Duodenal mucosa (tissue), 2 donors: ENCODE results near the gene C20orf96.
"Not testable (repeated sequence)": the region's sequence is repeated elsewhere in the genome, so short reads cannot be mapped to it uniquely, and the experiment has no call there.

Experiments
- H3K27ac ChIP-seq: one replicate; pipeline ENCODE4 v1.7.0; 2013; ENCODE audit warnings: low read depth, low read length
- H3K27me3 ChIP-seq, 2 donors: one replicate each; pipeline ENCODE4 v1.7.0; 2013; ENCODE audit warnings: low read length in 2 of 2, control low read depth in 1 of 2; ENCODE audit not compliant: insufficient read depth in 2 of 2, control insufficient read depth in 1 of 2
- H3K36me3 ChIP-seq, 2 donors: one replicate each; pipeline ENCODE4 v1.7.0; 2013; ENCODE audit warnings: low read length in 2 of 2, control low read depth in 1 of 2; ENCODE audit not compliant: insufficient read depth in 2 of 2, control insufficient read depth in 1 of 2
- H3K4me1 ChIP-seq, 2 donors: one replicate each; pipeline ENCODE4 v1.7.0; 2013; ENCODE audit warnings: low read length in 2 of 2, control low read depth in 1 of 2; ENCODE audit not compliant: insufficient read depth in 2 of 2, control insufficient read depth in 1 of 2
- H3K4me3 ChIP-seq, 2 donors: one replicate each; pipeline ENCODE4 v1.7.0; 2013; ENCODE audit warnings: low read length in 2 of 2, low read depth in 1 of 2
- H3K9ac ChIP-seq, 2 donors: one replicate each; pipeline ENCODE4 v1.7.0; 2013; ENCODE audit warnings: low read length in 2 of 2, low read depth in 1 of 2
- H3K9me3 ChIP-seq, 2 donors: one replicate each; pipeline ENCODE4 v1.7.0; 2013; ENCODE audit warnings: low read length in 2 of 2, control low read depth in 1 of 2; ENCODE audit not compliant: control insufficient read depth in 1 of 2

The C20orf96 gene

DNA sequence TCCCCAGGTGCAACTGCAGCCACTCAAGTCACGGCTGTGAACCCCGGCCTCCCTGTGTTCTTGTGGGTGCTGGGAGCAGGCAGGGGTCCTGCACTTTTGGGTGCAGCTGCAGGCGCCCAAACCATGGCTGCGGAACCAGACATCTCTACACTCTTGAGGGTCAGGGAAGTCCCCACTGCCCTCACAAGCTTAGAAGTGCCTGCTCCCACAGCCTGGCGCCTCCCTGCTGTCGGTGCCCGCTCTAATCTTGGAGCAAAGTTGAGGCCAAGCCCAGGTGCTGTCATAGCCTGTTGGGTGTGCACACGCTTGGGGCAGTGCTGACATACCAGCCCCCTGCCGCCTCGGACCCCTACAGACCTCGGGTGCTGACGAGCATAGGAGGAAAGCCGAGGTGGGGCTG, 26.8 kb downstream of the C20orf96 start:
- no peaks in the 10 kb centered on the region for H3K36me3 ChIP-seq
- peaks cover 0 to 9% of the 10 kb centered on the region in 2 donors for H3K27me3 ChIP-seq

DNA sequence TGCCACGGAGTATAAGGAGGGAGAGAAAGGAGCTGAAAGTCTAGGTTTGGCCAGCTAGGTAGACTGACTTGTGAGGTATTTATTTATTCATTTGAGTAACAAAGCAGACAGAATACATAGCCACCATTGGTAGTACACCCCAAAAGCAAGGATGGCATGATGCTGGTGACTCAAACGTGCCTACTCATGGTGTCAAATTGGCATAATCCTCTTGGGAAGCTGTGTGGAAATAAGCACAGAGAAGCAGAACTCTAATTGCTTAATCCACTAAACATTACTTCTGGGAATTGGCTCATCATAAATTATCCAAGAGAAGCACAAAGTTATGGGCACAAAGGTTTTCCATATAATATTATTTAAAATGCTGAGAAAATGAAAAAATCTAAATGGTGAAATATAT, 30.6 kb downstream of the C20orf96 start:
- Histone ChIP-seq H3K4me1 (no peaks in the 10 kb centered on the region), H3K27ac (no peak overlapping the region), H3K9ac (no peak overlapping the region), H3K27me3 (peaks cover 0 to 3% of the 10 kb centered on the region in 2 donors), H3K36me3 (no peaks in the 10 kb centered on the region), H3K9me3 (no peaks in the 10 kb centered on the region), H3K4me3 (no peak overlapping the region)

More for the DNA sequence above, 26.8 kb downstream of the C20orf96 start:
- Histone ChIP-seq H3K9ac (no peak overlapping the region), H3K4me1 (peaks cover 4% of the 10 kb centered on the region in 2 donors), H3K27ac (no peak overlapping the region), H3K4me3 (no peak overlapping the region), H3K9me3 (no peaks in the 10 kb centered on the region)

DNA sequence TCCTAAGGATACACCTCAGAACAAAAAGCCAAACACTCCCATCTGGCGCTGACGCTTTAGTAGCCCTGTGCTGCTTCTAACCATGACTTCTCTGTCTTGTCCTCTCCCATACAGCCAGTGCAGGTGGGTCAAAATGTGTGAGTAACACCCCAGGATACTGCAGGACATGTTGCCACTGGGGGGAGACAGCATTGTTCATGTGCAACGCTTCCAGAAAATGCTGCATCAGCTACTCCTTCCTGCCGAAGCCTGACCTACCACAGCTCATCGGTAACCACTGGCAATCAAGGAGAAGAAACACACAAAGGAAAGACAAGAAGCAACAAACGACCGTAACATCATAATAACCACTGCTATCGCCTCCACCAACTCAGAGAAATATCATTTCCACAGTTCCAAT, 31.6 kb downstream of the C20orf96 start:
- H3K4me1 ChIP-seq = no peaks in the 10 kb centered on the region
- no peak overlapping the region for H3K27ac ChIP-seq
- H3K36me3 ChIP-seq = no peaks in the 10 kb centered on the region
- no peak overlapping the region for H3K9ac ChIP-seq
- H3K9me3 ChIP-seq = no peaks in the 10 kb centered on the region
- peaks cover 0 to 3% of the 10 kb centered on the region in 2 donors for H3K27me3 ChIP-seq
- no peak overlapping the region for H3K4me3 ChIP-seq

DNA sequence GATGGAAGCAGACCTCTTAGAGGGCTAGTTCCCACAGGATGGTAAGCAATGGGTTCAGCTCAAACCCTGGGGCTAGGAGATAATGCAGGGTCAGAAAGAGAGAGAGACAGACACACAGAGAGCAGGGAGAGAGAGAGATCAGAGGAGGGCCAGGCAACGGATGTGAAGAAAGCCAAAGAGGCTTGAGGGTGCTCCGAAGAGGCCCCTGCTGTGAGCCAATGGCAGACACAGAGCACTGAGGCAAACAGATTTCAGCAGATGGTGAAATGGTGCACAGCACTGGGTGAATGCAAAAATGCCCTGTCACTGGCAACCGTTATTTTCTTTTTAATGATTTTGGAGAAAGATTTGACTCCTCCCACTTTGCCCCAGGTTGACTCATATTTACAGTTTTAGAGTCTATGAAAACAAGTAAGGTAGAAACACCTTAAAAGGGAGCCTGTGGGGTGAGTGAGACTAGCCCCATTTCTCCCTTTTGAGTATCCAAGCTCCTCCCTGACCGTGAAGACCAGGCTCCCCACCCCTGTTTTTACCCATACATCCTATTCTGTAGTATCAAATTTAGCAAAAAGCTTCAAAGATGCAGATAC, 32.2 kb downstream of the C20orf96 start:
- H3K9me3 ChIP-seq = no peaks in the 10 kb centered on the region
- H3K9ac ChIP-seq = no peak overlapping the region
- peaks cover 0 to 2% of the 10 kb centered on the region in 2 donors for H3K27me3 ChIP-seq
- no peaks in the 10 kb centered on the region for H3K36me3 ChIP-seq
- no peak overlapping the region for H3K4me3 ChIP-seq
- no peak overlapping the region for H3K27ac ChIP-seq
- H3K4me1 ChIP-seq = no peaks in the 10 kb centered on the region

DNA sequence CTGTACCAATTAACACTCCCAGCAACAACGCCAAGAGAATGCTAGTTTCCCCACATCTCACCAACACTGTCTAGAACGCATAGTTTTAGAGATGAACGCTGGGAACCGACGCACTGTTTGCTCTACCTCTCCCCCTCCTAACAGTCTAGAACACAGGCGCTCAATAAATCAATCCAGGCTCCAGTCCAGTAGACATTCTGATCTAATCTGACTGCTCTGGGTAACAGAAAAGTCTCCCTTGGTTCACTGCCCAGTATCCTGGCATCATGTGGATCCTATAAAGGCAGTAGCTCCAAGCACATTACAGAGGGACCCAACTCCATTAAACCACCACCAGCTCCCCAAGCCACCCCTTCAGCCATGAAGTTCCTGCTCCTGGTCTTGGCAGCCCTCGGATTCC, 33.1 kb downstream of the C20orf96 start, which contains the start of gene DEFB132:
TSS of gene DEFB132 (plus strand) at position 306 of the 400 bp plus-strand sequence. CDS start at position 361, 55 bp downstream.
- Histone ChIP-seq H3K4me3 (no peak within 1 kb of the TSS), H3K27me3 (no peaks in the 10 kb centered on the region), H3K9me3 (no peaks in the 10 kb centered on the region), H3K4me1 (no peaks in the 10 kb centered on the region), H3K36me3 (no peaks in the 10 kb centered on the region), H3K27ac (no peak within 1 kb of the TSS), H3K9ac (no peak within 1 kb of the TSS)

DNA sequence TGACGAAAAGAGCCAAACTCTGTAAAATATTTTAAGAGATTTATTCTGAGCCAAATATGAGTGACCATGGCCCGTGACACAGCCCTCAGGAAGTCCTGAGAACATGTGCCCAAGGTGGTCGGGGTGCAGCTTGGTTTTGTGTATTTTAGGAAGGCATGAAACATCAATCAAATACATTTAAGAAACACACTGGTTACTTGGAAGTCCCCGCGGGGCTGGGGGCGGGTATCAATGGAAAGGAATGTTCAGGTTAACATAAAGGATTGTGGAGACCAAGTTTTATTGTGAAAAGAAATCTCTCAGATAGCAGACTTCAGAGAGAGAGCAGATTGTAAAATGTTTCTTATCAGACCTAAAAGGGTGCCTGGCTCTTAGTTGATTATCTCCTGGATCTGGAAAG, 37.1 kb downstream of the C20orf96 start:
- H3K36me3 ChIP-seq, H3K9me3 ChIP-seq, H3K27me3 ChIP-seq: not testable (repeated sequence)

DNA sequence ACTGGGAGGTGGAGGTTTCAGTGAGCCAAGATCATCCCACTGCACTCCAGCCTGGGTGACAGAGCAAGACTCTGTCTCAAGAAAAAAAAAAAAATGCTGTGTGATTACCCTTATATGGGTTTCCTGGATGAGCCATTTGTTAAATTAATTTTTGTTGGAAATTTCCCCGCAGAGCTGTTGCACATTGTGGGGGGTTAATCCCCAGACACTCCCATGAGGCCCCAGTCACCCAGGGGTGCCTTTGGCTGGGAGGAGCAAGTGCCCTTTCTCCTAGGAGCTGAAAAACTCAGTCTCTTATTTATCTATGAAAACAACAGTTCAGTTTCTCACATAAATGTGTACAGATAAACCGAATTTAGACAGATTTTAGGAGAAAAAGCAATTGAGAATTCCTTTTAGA, 37.7 kb downstream of the C20orf96 start:
- H3K4me1 ChIP-seq = no peaks in the 10 kb centered on the region
- no peak overlapping the region for H3K27ac ChIP-seq
- H3K4me3 ChIP-seq = no peak overlapping the region
- H3K9ac ChIP-seq = no peak overlapping the region
- H3K36me3 ChIP-seq = no peaks in the 10 kb centered on the region
- H3K9me3 ChIP-seq = no peaks in the 10 kb centered on the region
- no peaks in the 10 kb centered on the region for H3K27me3 ChIP-seq

More for the DNA sequence above, 37.1 kb downstream of the C20orf96 start:
- not testable (repeated sequence) for H3K4me1 ChIP-seq, H3K9ac ChIP-seq, H3K4me3 ChIP-seq, H3K27ac ChIP-seq

GRCh38 chr20:251354-251753, 39.2 kb downstream of the C20orf96 start:
- Histone ChIP-seq H3K9me3 (no peaks in the 10 kb centered on the region), H3K27me3 (no peaks in the 10 kb centered on the region), H3K4me3 (no peak overlapping the region), H3K27ac (no peak overlapping the region), H3K36me3 (no peaks in the 10 kb centered on the region), H3K9ac (no peak overlapping the region), H3K4me1 (no peaks in the 10 kb centered on the region)

GRCh38 chr20:242905-243304, 47.6 kb downstream of the C20orf96 start:
- Histone ChIP-seq H3K36me3 (no peaks in the 10 kb centered on the region), H3K4me1 (peaks cover 0 to 5% of the 10 kb centered on the region in 2 donors), H3K9ac (no peak overlapping the region), H3K27ac (no peak overlapping the region), H3K27me3 (no peaks in the 10 kb centered on the region), H3K9me3 (no peaks in the 10 kb centered on the region), H3K4me3 (no peak overlapping the region)

GRCh38 chr20:237929-238328, 52.6 kb downstream of the C20orf96 start:
- H3K36me3 ChIP-seq = no peaks in the 10 kb centered on the region
- no peaks in the 10 kb centered on the region for H3K9me3 ChIP-seq
- H3K9ac ChIP-seq = no peak overlapping the region
- peak overlapping the region in 1 of 2 donors; percentile 17 for H3K4me3 ChIP-seq
- no peak overlapping the region for H3K27ac ChIP-seq
- no peaks in the 10 kb centered on the region for H3K27me3 ChIP-seq
- peaks cover 0 to 5% of the 10 kb centered on the region in 2 donors for H3K4me1 ChIP-seq
